ENCODE measurements around the gene MAP3K5.

MAP3K5 gene

GRCh38 chr6:136571065-136571464, 221.2 kb downstream of the MAP3K5 start:
- DNase-seq (ENCODE audit: low read depth): no peak

GRCh38 chr6:136568129-136568528, 224.1 kb downstream of the MAP3K5 start:
- no peak for DNase-seq (ENCODE audit: low read depth)

- no peak for DNase-seq (ENCODE audit: low read depth)
Measured at GRCh38 chr6:136567688-136568087, 224.6 kb downstream of the MAP3K5 start.

GRCh38 chr6:136566851-136567250, 225.4 kb downstream of the MAP3K5 start:
- no peak for DNase-seq (ENCODE audit: low read depth)

GRCh38 chr6:136566007-136566487, 226.2 kb downstream of the MAP3K5 start:
- no peak for DNase-seq (ENCODE audit: low read depth)

GRCh38 chr6:136564180-136564579, 228.1 kb downstream of the MAP3K5 start:
- no peak for DNase-seq (ENCODE audit: low read depth)

GRCh38 chr6:136563386-136564152, 228.7 kb downstream of the MAP3K5 start:
- DNase-seq (ENCODE audit: low read depth): no peak

GRCh38 chr6:136562211-136562610, 230.1 kb downstream of the MAP3K5 start:
- DNase-seq (ENCODE audit: low read depth): no peak

GRCh38 chr6:136553166-136553787, 239.0 kb downstream of the MAP3K5 start:
- no peak for DNase-seq (ENCODE audit: low read depth)

- DNase-seq (ENCODE audit: low read depth): no peak
Measured at GRCh38 chr6:136552054-136552453, 240.2 kb downstream of the MAP3K5 start.

GRCh38 chr6:136551103-136551502, 241.2 kb downstream of the MAP3K5 start:
- DNase-seq (ENCODE audit: low read depth): no peak

GRCh38 chr6:136550330-136551071, 241.8 kb downstream of the MAP3K5 start, which contains the start of gene MAP7:
MAP7 (minus strand) TSS chr6:136550422; CDS start chr6:136550408, 14 bp downstream.
- no peak for DNase-seq (ENCODE audit: low read depth)

- no peak for DNase-seq (ENCODE audit: low read depth)
Measured at GRCh38 chr6:136550045-136550329, 242.3 kb downstream of the MAP3K5 start.

- no peak for DNase-seq (ENCODE audit: low read depth)
Measured at GRCh38 chr6:136549300-136550044, 242.8 kb downstream of the MAP3K5 start.

- no peak for DNase-seq (ENCODE audit: low read depth)
Measured at GRCh38 chr6:136548582-136549299, 243.5 kb downstream of the MAP3K5 start.

GRCh38 chr6:136547871-136548270, 244.4 kb downstream of the MAP3K5 start:
- DNase-seq (ENCODE audit: low read depth): no peak

GRCh38 chr6:136547336-136547735, 244.9 kb downstream of the MAP3K5 start:
- DNase-seq (ENCODE audit: low read depth): peak; percentile 56

- DNase-seq (ENCODE audit: low read depth): no peak
Measured at GRCh38 chr6:136546331-136546730, 245.9 kb downstream of the MAP3K5 start.

GRCh38 chr6:136544326-136544725, 248.0 kb downstream of the MAP3K5 start:
- DNase-seq (ENCODE audit: low read depth): no peak

GRCh38 chr6:136541395-136541794, 250.9 kb downstream of the MAP3K5 start:
- DNase-seq (ENCODE audit: low read depth): no peak

GRCh38 chr6:136539967-136540652, 252.2 kb downstream of the MAP3K5 start:
- DNase-seq (ENCODE audit: low read depth): no peak
